ENCODE measurements around the gene GRHPR.
A peak's percentile ranks its signal among the peaks of the same experiment; 100 is the strongest.

Gene GRHPR

GRCh38 chr9:37399336-37399735, 23.2 kb upstream of the GRHPR start:
- no peak for DNase-seq

- DNase-seq = no peak
Observed at GRCh38 chr9:37404590-37404989, 17.9 kb upstream of the GRHPR start.

- DNase-seq = no peak
Observed at GRCh38 chr9:37405350-37405749, 17.1 kb upstream of the GRHPR start.

- no peak for DNase-seq
Observed at GRCh38 chr9:37405764-37406380, 16.6 kb upstream of the GRHPR start.

- DNase-seq = no peak
Observed at GRCh38 chr9:37406603-37407401, 15.7 kb upstream of the GRHPR start.

- DNase-seq = no peak
Observed at GRCh38 chr9:37407468-37407867, 15.0 kb upstream of the GRHPR start.

GRCh38 chr9:37408933-37409710, 13.4 kb upstream of the GRHPR start:
- no peak for DNase-seq

- no peak for DNase-seq
Observed at GRCh38 chr9:37410354-37410861, 12.1 kb upstream of the GRHPR start.

- no peak for DNase-seq
Observed at GRCh38 chr9:37410969-37411785, 11.3 kb upstream of the GRHPR start.

- DNase-seq = no peak
Observed at GRCh38 chr9:37412431-37413151, 9.9 kb upstream of the GRHPR start.

GRCh38 chr9:37413311-37413710, 9.2 kb upstream of the GRHPR start:
- DNase-seq = no peak

- DNase-seq = no peak
Observed at GRCh38 chr9:37414503-37414943, 8.0 kb upstream of the GRHPR start.

- DNase-seq = peak; percentile 67
Observed at GRCh38 chr9:37415011-37415719, 7.3 kb upstream of the GRHPR start.

GRCh38 chr9:37417252-37417803, 5.2 kb upstream of the GRHPR start:
- no peak for DNase-seq

- DNase-seq = no peak
Observed at GRCh38 chr9:37417857-37418618, 4.5 kb upstream of the GRHPR start.

- no peak for DNase-seq
Observed at GRCh38 chr9:37419204-37419603, 3.3 kb upstream of the GRHPR start.

- no peak for DNase-seq
Observed at GRCh38 chr9:37420271-37421215, 2.0 kb upstream of the GRHPR start.

- no peak for DNase-seq
Observed at GRCh38 chr9:37421914-37422288, 595 bp upstream of the GRHPR start.

- DNase-seq = no peak
Observed at GRCh38 chr9:37423508-37423907, 1.0 kb downstream of the GRHPR start.
